ENCODE measurements around the gene PLCL1. TPM values are rescaled to one million over a fixed set of nuclear protein-coding genes. Genes with fewer than 3 reads are reported as not detected.

PLCL1 gene
- total and polyA plus RNA-seq, 2 donors from 2014 or later, result 13.6 to 14.7 TPM

DNA sequence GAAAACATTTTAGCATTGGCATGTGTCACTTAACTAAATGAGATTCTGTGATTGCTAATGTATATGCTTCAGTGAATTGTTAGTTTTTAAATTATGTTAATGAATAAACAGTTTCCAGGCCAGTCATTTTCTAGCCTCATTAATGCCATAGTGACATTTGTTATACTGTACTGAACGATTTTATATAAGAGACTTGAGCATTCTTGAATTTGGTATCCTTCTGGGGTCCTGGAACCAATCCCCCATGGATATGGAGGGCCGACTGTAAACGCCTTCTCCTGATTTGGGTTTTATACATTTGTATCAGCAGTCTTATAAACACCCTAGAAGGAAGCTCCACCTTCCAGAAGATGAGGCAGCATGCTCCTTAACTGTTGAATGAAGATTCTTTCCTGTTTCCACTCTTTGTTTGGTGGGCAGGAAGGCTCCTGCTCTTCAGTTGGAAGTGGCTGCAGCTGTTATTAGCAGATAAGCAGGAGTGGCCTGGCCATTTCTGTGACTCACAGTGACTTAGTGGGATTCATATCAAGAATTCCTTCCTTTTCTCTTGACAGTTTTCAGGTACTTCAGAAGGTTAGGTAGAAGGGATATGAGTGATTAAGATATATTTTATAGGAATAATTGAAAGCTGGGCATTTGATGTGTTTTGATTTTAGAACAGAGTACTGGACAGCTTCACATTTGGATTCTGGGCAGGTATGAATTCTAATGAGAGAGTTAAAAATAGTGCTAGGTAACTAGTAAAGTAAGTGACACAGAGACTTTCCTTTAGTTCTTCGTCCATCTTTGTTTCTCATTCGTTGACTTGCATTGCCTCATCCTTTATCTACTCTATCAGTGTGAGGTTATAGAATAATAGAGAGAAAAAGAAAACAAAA, 124.9 kb downstream of the PLCL1 start:
- no peaks in the 10 kb centered on the region for H3K27me3 ChIP-seq (ENCODE audit: control insufficient read depth, insufficient read depth, low read length)
- TF ChIP-seq CTCF (IDR thresholded peaks at IDR 0.05; ENCODE audit: borderline replicate concordance, extremely low read depth, insufficient read depth), result no peak
- no peak for FAIRE-seq
- no peak overlapping the region for H3K9ac ChIP-seq (ENCODE audit: low read length in 3 of 3)
- H3K4me1 ChIP-seq (ENCODE audit: control insufficient read depth in 2 of 3, insufficient read depth in 2 of 3, low read depth in 1 of 3, low read length in 3 of 3), result peaks cover 0 to 11% (median 6%) of the 10 kb centered on the region in 3 donors
- intact Hi-C loops (cut with DNase I), result no loop called here
- no peak overlapping the region for H3K4me3 ChIP-seq (ENCODE audit: low read length in 3 of 3)
- H3K27ac ChIP-seq (ENCODE audit: low read depth in 2 of 2, low read length in 2 of 2), result no peak overlapping the region
- no peaks in the 10 kb centered on the region for H3K9me3 ChIP-seq (ENCODE audit: control insufficient read depth in 2 of 3, insufficient read depth in 1 of 3, low read length in 3 of 3)
- no peak for DNase-seq
- H3K36me3 ChIP-seq (ENCODE audit: control insufficient read depth in 2 of 3, insufficient read depth in 3 of 3, low read length in 3 of 3), result no peaks in the 10 kb centered on the region

GRCh38 chr2:197929886-197930227, 125.5 kb downstream of the PLCL1 start:
- H3K9me3 ChIP-seq (ENCODE audit: control insufficient read depth in 2 of 3, insufficient read depth in 1 of 3, low read length in 3 of 3), result no peaks in the 10 kb centered on the region
- H3K4me3 ChIP-seq (ENCODE audit: low read length in 3 of 3), result no peak overlapping the region
- H3K27me3 ChIP-seq (ENCODE audit: control insufficient read depth, insufficient read depth, low read length), result no peaks in the 10 kb centered on the region
- DNase-seq, result no peak
- intact Hi-C loops (cut with DNase I), result no loop called here
- no peak overlapping the region for H3K9ac ChIP-seq (ENCODE audit: low read length in 3 of 3)
- no peak for FAIRE-seq
- no peak overlapping the region for H3K27ac ChIP-seq (ENCODE audit: low read depth in 2 of 2, low read length in 2 of 2)
- TF ChIP-seq CTCF (IDR thresholded peaks at IDR 0.05; ENCODE audit: borderline replicate concordance, extremely low read depth, insufficient read depth), result no peak
- H3K36me3 ChIP-seq (ENCODE audit: control insufficient read depth in 2 of 3, insufficient read depth in 3 of 3, low read length in 3 of 3), result no peaks in the 10 kb centered on the region
- H3K4me1 ChIP-seq (ENCODE audit: control insufficient read depth in 2 of 3, insufficient read depth in 2 of 3, low read depth in 1 of 3, low read length in 3 of 3), result peaks cover 0 to 11% (median 6%) of the 10 kb centered on the region in 3 donors

- intact Hi-C loops (cut with DNase I), result no loop called here
- FAIRE-seq (no peak), DNase-seq (no peak)
- TF ChIP-seq CTCF (IDR thresholded peaks at IDR 0.05; ENCODE audit: borderline replicate concordance, extremely low read depth, insufficient read depth), result no peak
- H3K36me3 ChIP-seq (ENCODE audit: control insufficient read depth in 2 of 3, insufficient read depth in 3 of 3, low read length in 3 of 3), result no peaks in the 10 kb centered on the region
- peaks cover 0 to 7% (median 6%) of the 10 kb centered on the region in 3 donors for H3K4me1 ChIP-seq (ENCODE audit: control insufficient read depth in 2 of 3, insufficient read depth in 2 of 3, low read depth in 1 of 3, low read length in 3 of 3)
- H3K27me3 ChIP-seq (ENCODE audit: control insufficient read depth, insufficient read depth, low read length), result no peaks in the 10 kb centered on the region
- no peak overlapping the region for H3K27ac ChIP-seq (ENCODE audit: low read depth in 2 of 2, low read length in 2 of 2)
- no peak overlapping the region for H3K4me3 ChIP-seq (ENCODE audit: low read length in 3 of 3)
- no peak overlapping the region for H3K9ac ChIP-seq (ENCODE audit: low read length in 3 of 3)
- H3K9me3 ChIP-seq (ENCODE audit: control insufficient read depth in 2 of 3, insufficient read depth in 1 of 3, low read length in 3 of 3), result no peaks in the 10 kb centered on the region
Measured at GRCh38 chr2:197930570-197931278, 126.3 kb downstream of the PLCL1 start.

All from kidney (tissue), 14 donors.